Mesothelial cell of epicardium (in vitro differentiated cells): ENCODE data around the gene PERM1. TPM values are rescaled to one million over a fixed set of nuclear protein-coding genes. Genes with fewer than 3 reads are reported as not detected.

Source experiments
- DNase-seq, 2 experiments: peaks; one replicate each; pipeline ENCODE4 v3.0.0; 2021; ENCODE audit warnings: low spot score in 2 of 2; ENCODE audit not compliant: unreplicated experiment in 2 of 2
- H3K27ac Mint-ChIP-seq: 2 replicates; pipeline ENCODE4 v1.8.0; 2021; ENCODE audit warnings: mixed read lengths
- H3K27me3 Mint-ChIP-seq: 2 replicates; pipeline ENCODE4 v1.8.0; 2021; ENCODE audit warnings: low read depth, mixed read lengths
- H3K36me3 Mint-ChIP-seq: 2 replicates; pipeline ENCODE4 v1.8.0; 2021; ENCODE audit warnings: mixed read lengths
- H3K4me1 Mint-ChIP-seq: 2 replicates; pipeline ENCODE4 v1.8.0; 2021; ENCODE audit warnings: mixed read lengths
- H3K4me3 Mint-ChIP-seq: 2 replicates; pipeline ENCODE4 v1.8.0; 2021; ENCODE audit warnings: mild to moderate bottlenecking, moderate library complexity, mixed read lengths
- H3K9me3 Mint-ChIP-seq: 2 replicates; pipeline ENCODE4 v1.8.0; 2021; ENCODE audit warnings: mixed read lengths
- total RNA-seq: library from RNA; stranded (reverse); gene quantifications from 3 replicates; pipeline ENCODE4 v1.2.1, GENCODE V29; 2021
- TF ChIP-seq, protein P1 (sequence below): fragments of 200-600 bp; sonication (generic); IDR thresholded peaks from one replicate; pipeline ENCODE4 v1.5.0; 2021; ENCODE audit warnings: antibody characterized with exemption; ENCODE audit not compliant: unreplicated experiment

Gene PERM1
- total RNA-seq, 1 donor from 2014 or later: 2.8 TPM

DNA sequence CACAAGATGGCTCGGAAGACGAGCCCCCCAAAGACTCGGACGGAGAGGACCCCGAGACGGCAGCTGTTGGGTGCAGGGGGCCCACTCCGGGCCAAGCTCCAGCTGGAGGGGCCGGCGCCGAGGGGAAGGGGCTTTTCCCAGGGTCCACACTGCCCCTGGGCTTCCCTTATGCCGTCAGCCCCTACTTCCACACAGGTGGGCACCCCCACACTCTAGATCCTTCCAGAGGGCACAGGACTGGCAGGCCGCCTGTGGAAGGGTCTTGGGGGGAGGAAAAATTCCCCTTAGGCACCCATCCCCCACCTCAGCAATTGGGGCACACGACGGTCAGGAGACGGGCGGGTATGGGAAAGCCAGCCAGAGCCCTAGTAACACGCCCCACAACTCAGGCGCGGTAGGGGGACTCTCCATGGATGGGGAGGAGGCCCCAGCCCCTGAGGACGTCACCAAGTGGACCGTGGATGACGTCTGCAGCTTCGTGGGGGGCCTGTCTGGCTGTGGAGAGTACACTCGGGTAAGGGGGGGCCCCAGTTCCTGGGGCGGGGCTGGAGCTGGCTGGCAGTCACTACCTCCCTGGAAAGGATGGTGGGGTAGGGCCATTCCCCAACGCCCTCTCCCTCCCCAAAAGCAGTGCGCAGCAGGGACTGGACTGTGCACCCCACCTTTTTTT lies 38.9 kb downstream of the PERM1 start:
- H3K4me1 Mint-ChIP-seq: peaks cover 48% of the 10 kb centered on the region
- H3K27me3 Mint-ChIP-seq: no peaks in the 10 kb centered on the region
- H3K9me3 Mint-ChIP-seq: no peaks in the 10 kb centered on the region
- peaks cover 13% of the 10 kb centered on the region for H3K36me3 Mint-ChIP-seq
- H3K27ac Mint-ChIP-seq: peak overlapping the region; percentile 66
- TF ChIP-seq, protein P1, sequence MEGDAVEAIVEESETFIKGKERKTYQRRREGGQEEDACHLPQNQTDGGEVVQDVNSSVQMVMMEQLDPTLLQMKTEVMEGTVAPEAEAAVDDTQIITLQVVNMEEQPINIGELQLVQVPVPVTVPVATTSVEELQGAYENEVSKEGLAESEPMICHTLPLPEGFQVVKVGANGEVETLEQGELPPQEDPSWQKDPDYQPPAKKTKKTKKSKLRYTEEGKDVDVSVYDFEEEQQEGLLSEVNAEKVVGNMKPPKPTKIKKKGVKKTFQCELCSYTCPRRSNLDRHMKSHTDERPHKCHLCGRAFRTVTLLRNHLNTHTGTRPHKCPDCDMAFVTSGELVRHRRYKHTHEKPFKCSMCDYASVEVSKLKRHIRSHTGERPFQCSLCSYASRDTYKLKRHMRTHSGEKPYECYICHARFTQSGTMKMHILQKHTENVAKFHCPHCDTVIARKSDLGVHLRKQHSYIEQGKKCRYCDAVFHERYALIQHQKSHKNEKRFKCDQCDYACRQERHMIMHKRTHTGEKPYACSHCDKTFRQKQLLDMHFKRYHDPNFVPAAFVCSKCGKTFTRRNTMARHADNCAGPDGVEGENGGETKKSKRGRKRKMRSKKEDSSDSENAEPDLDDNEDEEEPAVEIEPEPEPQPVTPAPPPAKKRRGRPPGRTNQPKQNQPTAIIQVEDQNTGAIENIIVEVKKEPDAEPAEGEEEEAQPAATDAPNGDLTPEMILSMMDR: no peak
- DNase-seq: no peak
- H3K4me3 Mint-ChIP-seq: peak overlapping the region; percentile 44

DNA sequence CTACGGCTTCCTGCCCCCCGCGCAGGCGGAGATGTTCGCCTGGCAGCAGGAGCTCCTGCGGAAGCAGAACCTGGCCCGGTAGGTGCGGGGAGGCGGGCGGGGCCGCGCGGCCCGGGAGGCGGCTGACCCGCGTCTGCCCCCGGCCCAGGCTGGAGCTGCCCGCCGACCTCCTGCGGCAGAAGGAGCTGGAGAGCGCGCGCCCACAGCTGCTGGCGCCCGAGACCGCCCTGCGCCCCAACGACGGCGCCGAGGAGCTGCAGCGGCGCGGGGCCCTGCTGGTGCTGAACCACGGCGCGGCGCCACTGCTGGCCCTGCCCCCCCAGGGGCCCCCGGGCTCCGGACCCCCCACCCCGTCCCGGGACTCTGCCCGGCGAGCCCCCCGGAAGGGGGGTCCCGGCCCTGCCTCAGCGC lies 39.5 kb downstream of the PERM1 start:
- Mint-ChIP-seq H3K27ac (no peak overlapping the region), H3K36me3 (peaks cover 11% of the 10 kb centered on the region), H3K27me3 (no peaks in the 10 kb centered on the region), H3K4me1 (peaks cover 53% of the 10 kb centered on the region), H3K4me3 (no peak overlapping the region), H3K9me3 (no peaks in the 10 kb centered on the region)
- no peak for DNase-seq
- TF ChIP-seq, protein P1: no peak

DNA sequence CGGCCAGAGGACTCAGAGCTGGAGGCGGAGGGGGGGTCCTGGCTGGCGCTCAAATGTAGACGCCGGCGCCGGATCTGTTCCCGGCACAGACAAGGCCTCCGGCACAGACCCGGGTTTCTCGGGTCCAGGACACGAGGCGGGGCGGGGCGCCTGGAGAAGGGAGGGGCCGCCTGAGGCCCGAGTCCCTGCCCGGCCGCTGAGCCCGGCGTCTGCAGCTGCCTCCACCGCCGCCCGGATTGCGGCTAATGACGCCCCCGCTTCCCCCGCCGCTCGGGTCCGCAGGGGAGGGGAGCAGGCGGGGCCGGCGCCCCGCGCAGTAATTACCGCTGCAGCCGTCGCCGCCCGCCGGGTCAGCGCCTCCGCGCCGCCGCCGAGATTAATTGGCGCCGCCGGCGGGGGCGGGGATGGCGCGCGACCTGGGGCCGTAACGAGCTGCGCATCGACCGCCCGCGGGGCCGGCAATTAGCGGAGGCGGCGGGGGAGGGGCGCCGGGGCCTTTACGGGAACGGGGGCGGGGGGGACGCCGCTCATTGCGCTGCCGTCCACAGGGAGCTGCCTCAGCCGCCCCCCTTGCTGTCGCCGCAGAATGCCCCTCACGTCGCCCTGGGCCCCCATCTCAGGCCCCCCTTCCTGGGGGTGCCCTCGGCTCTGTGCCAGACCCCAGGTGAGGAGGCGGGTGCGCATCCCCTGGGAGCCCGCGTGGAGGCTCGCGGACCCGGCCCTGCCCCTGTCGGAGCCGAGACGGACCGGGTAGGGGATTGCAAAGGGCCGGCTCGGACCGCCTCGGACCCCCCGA lies 40.1 kb downstream of the PERM1 start:
- Mint-ChIP-seq H3K27ac (peak overlapping the region; percentile 84), H3K4me3 (peak overlapping the region; percentile 59), H3K36me3 (peaks cover 6% of the 10 kb centered on the region), H3K9me3 (no peaks in the 10 kb centered on the region), H3K27me3 (no peaks in the 10 kb centered on the region), H3K4me1 (peaks cover 56% of the 10 kb centered on the region)
- DNase-seq: peak; percentile 84 to 86
- TF ChIP-seq, protein P1: no peak

DNA sequence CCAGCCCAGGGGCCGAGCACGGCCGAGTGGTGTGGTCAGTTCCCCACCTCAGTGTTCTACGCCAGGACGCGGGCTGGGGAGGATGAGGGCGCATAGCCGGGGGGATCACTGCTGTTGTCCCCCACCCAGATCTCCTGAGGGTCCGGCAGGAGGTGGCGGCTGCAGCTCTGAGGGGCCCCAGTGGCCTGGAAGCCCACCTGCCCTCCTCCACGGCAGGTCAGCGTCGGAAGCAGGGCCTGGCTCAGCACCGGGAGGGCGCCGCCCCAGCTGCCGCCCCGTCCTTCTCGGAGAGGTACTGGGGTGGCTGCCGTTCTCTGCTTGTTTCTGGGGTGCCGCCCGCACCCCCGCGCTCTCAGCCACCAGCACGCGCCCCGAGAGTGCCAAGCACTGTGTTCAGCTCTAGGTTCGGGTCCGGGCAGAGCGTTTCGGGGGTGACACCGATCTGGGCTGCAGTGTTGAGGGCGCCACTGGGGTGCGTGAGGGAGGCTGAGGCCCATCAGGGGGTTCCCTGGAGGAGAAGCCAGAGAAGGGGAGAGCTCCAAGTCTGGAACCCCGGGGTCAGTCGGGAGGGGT lies 40.8 kb downstream of the PERM1 start:
- Mint-ChIP-seq H3K4me3 (peak overlapping the region; percentile 59), H3K27ac (peak overlapping the region; percentile 84)

More for the DNA sequence above, 40.8 kb downstream of the PERM1 start:
- TF ChIP-seq, protein P1: no peak
- H3K27me3 Mint-ChIP-seq: no peaks in the 10 kb centered on the region
- no peaks in the 10 kb centered on the region for H3K9me3 Mint-ChIP-seq
- DNase-seq: no peak
- H3K36me3 Mint-ChIP-seq: peaks cover 6% of the 10 kb centered on the region
- peaks cover 58% of the 10 kb centered on the region for H3K4me1 Mint-ChIP-seq
